Panc1 (cell line): ENCODE data around the gene FBXL14. TPM values are rescaled to one million over a fixed set of nuclear protein-coding genes. Genes with fewer than 3 reads are reported as not detected.
A peak's percentile ranks its signal among the peaks of the same experiment; 100 is the strongest.

Source experiments
- ATAC-seq: fragments of 200-7000 bp; cut with Tn5 transposase; 2 replicates; pipeline ENCODE4 v1.9.1; 2020; ENCODE audit warnings: mild to moderate bottlenecking, moderate library complexity
- BruUV-seq: library from RNA; stranded (reverse); fragments of 400-500 nt; replicated peaks from 2 replicates; lab custom pipeline; 2021; lab: Mats Ljungman, UMichigan
- CTCF ChIA-PET: fragments of 300-600 bp; sonication (Branson Sonifier 250); formaldehyde crosslinking; loops from one replicate; lab custom pipeline; 2022; ENCODE audit warnings: antibody characterized with exemption; lab: Charles Lee
- POLR2A ChIA-PET: fragments of 300-600 bp; sonication (Branson Sonifier 250); formaldehyde crosslinking; loops from one replicate; lab custom pipeline; 2022; ENCODE audit warnings: antibody characterized with exemption; lab: Charles Lee
- DNase-seq: peaks from one replicate; pipeline ENCODE4 v3.0.0-alpha.2; 2010; ENCODE audit warnings: low read depth, low spot score
- H3K27ac ChIP-seq: 2 replicates; pipeline ENCODE4 v1.5.1; 2011; ENCODE audit warnings: mild to moderate bottlenecking, low read length, inconsistent platforms
- H3K27me3 ChIP-seq: fragments of 200-500 bp; sonication (Bioruptor generic); 2 replicates; pipeline ENCODE4 v1.6.0; 2014; ENCODE audit warnings: low read length, inconsistent platforms; ENCODE audit not compliant: control insufficient read depth, insufficient read depth
- H3K36me3 ChIP-seq: fragments of 200-500 bp; sonication (Bioruptor generic); 2 replicates; pipeline ENCODE4 v1.5.1; 2014; ENCODE audit warnings: inconsistent platforms, mild to moderate bottlenecking, low read length, moderate library complexity; ENCODE audit not compliant: control insufficient read depth, insufficient read depth
- H3K4me1 ChIP-seq: 2 replicates; pipeline ENCODE4 v1.5.1; 2011; ENCODE audit warnings: inconsistent platforms, mild to moderate bottlenecking, low read length, moderate library complexity; ENCODE audit not compliant: control insufficient read depth, insufficient read depth
- H3K4me3 ChIP-seq, 2 experiments: 2 replicates each; pipeline ENCODE4 v1.5.1; 2011 to 2012; ENCODE audit warnings: low read depth in 2 of 2, low read length in 2 of 2, mild to moderate bottlenecking in 2 of 2, inconsistent platforms in 1 of 2, moderate library complexity in 1 of 2
- H3K9me3 ChIP-seq: fragments of 200-500 bp; sonication (Bioruptor generic); 2 replicates; pipeline ENCODE4 v1.5.1; 2014; ENCODE audit warnings: low read depth, mild to moderate bottlenecking, inconsistent platforms, low read length, moderate library complexity; ENCODE audit not compliant: control insufficient read depth, insufficient read depth
- POLR2AphosphoS5 ChIP-seq: IDR thresholded peaks from 2 replicates; pipeline ENCODE4 v1.6.1; 2012; ENCODE audit warnings: mild to moderate bottlenecking, low read depth, low read length, moderate library complexity
- SIN3A ChIP-seq: IDR thresholded peaks from 2 replicates; pipeline ENCODE4 v1.6.1; 2012; ENCODE audit warnings: low read depth, mild to moderate bottlenecking, low read length, moderate library complexity, borderline replicate concordance; ENCODE audit not compliant: insufficient read depth
- TCF7L2 ChIP-seq: IDR thresholded peaks from 2 replicates; pipeline ENCODE4 v1.6.1; 2011; ENCODE audit warnings: mild to moderate bottlenecking, low read depth, low read length, inconsistent platforms
- in situ Hi-C: cut with HindIII; loops from 2 replicates; pipeline ENCODE4 v1.10.0; 2016; ENCODE audit warnings: low sequenced_read_pairs, low pct_unique_long_range_greater_than_20kb
- intact Hi-C: fragments of 100-400 bp; cut with micrococcal nuclease; formaldehyde crosslinking; loops from one replicate; pipeline ENCODE4 v1.10.0; 2022; ENCODE audit not compliant: unreplicated experiment
- total RNA-seq: library from RNA; stranded (reverse); gene quantifications from one replicate; pipeline ENCODE4 v1.2.1, GENCODE V29; 2021; ENCODE audit not compliant: unreplicated experiment
- TF ChIP-seq, protein P1 (sequence below), 2 experiments: IDR thresholded peaks; 2 replicates each; pipeline ENCODE4 v1.6.1; 2011 to 2012; ENCODE audit warnings: low read depth in 2 of 2, control low read depth in 1 of 2, low read length in 1 of 2, mild to moderate bottlenecking in 1 of 2, moderate library complexity in 1 of 2; ENCODE audit not compliant: insufficient read depth in 1 of 2
- TF ChIP-seq, protein P2 (sequence below): fragments of 450-650 bp; IDR thresholded peaks from 2 replicates; pipeline ENCODE4 v1.5.1; 2017; ENCODE audit warnings: mild to moderate bottlenecking

Gene FBXL14
- total RNA-seq, 1 experiment from 2014 or later: 15.1 TPM

DNA sequence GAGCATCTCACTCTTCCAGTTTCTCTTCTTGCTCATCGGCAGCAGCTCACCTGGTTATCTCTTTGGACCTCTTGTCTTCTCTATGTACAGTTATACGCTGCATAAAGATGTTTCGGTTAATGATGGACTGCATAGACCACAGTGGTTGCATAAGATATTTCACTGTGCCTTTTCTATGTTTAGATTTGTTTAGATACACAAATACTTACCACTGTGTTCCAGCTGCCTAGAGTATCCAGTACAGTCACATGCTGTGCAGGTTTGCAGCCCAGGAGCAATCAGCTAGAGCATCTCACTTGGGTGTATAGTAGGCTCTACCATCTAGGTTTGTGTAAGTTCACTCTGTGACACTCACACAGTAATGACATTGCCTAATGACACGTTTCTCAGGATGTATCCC is 57.6 kb downstream of the FBXL14 start:
- no TSS peak for BruUV-seq
- ChIA-PET POLR2A (no interaction called here), CTCF (no interaction called here)
- H3K27me3 ChIP-seq: no peaks in the 10 kb centered on the region
- no peak overlapping the region for H3K4me3 ChIP-seq
- ATAC-seq (no peak), DNase-seq (no peak)
- H3K4me1 ChIP-seq: peaks cover 28% of the 10 kb centered on the region
- no peaks in the 10 kb centered on the region for H3K36me3 ChIP-seq
- no peak overlapping the region for H3K27ac ChIP-seq
- TF ChIP-seq POLR2AphosphoS5 (no peak), SIN3A (no peak), TCF7L2 (no peak)
- TF ChIP-seq, protein P1, sequence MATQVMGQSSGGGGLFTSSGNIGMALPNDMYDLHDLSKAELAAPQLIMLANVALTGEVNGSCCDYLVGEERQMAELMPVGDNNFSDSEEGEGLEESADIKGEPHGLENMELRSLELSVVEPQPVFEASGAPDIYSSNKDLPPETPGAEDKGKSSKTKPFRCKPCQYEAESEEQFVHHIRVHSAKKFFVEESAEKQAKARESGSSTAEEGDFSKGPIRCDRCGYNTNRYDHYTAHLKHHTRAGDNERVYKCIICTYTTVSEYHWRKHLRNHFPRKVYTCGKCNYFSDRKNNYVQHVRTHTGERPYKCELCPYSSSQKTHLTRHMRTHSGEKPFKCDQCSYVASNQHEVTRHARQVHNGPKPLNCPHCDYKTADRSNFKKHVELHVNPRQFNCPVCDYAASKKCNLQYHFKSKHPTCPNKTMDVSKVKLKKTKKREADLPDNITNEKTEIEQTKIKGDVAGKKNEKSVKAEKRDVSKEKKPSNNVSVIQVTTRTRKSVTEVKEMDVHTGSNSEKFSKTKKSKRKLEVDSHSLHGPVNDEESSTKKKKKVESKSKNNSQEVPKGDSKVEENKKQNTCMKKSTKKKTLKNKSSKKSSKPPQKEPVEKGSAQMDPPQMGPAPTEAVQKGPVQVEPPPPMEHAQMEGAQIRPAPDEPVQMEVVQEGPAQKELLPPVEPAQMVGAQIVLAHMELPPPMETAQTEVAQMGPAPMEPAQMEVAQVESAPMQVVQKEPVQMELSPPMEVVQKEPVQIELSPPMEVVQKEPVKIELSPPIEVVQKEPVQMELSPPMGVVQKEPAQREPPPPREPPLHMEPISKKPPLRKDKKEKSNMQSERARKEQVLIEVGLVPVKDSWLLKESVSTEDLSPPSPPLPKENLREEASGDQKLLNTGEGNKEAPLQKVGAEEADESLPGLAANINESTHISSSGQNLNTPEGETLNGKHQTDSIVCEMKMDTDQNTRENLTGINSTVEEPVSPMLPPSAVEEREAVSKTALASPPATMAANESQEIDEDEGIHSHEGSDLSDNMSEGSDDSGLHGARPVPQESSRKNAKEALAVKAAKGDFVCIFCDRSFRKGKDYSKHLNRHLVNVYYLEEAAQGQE (IDR thresholded peaks at IDR 0.05; ENCODE audit: insufficient read depth in 1 of 2, low read depth in 2 of 2, low read length in 1 of 2): no peak
- TF ChIP-seq, protein P2, sequence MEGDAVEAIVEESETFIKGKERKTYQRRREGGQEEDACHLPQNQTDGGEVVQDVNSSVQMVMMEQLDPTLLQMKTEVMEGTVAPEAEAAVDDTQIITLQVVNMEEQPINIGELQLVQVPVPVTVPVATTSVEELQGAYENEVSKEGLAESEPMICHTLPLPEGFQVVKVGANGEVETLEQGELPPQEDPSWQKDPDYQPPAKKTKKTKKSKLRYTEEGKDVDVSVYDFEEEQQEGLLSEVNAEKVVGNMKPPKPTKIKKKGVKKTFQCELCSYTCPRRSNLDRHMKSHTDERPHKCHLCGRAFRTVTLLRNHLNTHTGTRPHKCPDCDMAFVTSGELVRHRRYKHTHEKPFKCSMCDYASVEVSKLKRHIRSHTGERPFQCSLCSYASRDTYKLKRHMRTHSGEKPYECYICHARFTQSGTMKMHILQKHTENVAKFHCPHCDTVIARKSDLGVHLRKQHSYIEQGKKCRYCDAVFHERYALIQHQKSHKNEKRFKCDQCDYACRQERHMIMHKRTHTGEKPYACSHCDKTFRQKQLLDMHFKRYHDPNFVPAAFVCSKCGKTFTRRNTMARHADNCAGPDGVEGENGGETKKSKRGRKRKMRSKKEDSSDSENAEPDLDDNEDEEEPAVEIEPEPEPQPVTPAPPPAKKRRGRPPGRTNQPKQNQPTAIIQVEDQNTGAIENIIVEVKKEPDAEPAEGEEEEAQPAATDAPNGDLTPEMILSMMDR: no peak
- in situ Hi-C loops (no loop called here), intact Hi-C loops (no loop called here)
- no peaks in the 10 kb centered on the region for H3K9me3 ChIP-seq

DNA sequence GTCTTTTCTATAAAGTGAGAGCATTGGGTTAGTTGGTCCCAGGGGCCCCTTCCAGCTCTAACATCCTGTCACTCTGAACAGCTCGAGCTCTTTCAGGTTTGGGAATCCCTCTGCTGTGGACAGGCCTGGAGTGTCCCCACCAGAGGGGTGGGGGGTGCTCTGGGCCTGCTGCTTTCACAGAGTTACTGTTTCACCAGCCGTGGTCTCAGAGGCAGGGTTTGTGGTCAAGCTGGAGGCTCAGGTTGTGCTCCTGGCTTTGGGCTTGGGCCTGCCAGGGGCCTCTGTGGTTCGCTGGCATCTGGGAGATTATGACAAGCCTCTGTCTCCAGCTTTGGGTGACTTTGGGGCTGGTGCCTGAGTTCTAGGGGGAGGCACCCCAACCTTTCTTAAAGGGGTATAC is 59.6 kb downstream of the FBXL14 start:
- intact Hi-C loops: loop anchor here (2.0 kb wide), 1 partner anchor 48 kb away; no protein-coding TSS in a partner anchor
- peaks cover 25% of the 10 kb centered on the region for H3K4me1 ChIP-seq
- POLR2A ChIA-PET: interaction anchor here (0.5 to 0.6 kb wide), 2 partner anchors 12 to 20 kb away, joined by 4 to 5 read pairs; no protein-coding TSS in a partner anchor

More for the DNA sequence above, 59.6 kb downstream of the FBXL14 start:
- H3K27me3 ChIP-seq: no peaks in the 10 kb centered on the region
- ATAC-seq (no peak), DNase-seq (no peak)
- peak overlapping the region; percentile 49 for H3K27ac ChIP-seq
- TF ChIP-seq, protein P1 (IDR thresholded peaks at IDR 0.05; ENCODE audit: insufficient read depth in 1 of 2, low read depth in 2 of 2, low read length in 1 of 2): no peak
- TF ChIP-seq TCF7L2 (no peak), SIN3A (no peak), POLR2AphosphoS5 (no peak)
- TF ChIP-seq, protein P2: no peak
- BruUV-seq: no TSS peak
- no peak overlapping the region for H3K4me3 ChIP-seq
- H3K9me3 ChIP-seq: no peaks in the 10 kb centered on the region
- CTCF ChIA-PET: interaction anchor here (0.5 to 0.6 kb wide), 2 partner anchors 34 to 285 kb away, joined by 3 read pairs; no protein-coding TSS in a partner anchor
- H3K36me3 ChIP-seq: no peaks in the 10 kb centered on the region
- in situ Hi-C loops: no loop called here
